Measurements from ENCODE around the gene SH3D21. TPM values are rescaled to one million over a fixed set of nuclear protein-coding genes. Genes with fewer than 3 reads are reported as not detected.

SH3D21 gene
- total RNA-seq, 2 experiments from 2014 or later: 18.9 to 19.3 TPM

DNA sequence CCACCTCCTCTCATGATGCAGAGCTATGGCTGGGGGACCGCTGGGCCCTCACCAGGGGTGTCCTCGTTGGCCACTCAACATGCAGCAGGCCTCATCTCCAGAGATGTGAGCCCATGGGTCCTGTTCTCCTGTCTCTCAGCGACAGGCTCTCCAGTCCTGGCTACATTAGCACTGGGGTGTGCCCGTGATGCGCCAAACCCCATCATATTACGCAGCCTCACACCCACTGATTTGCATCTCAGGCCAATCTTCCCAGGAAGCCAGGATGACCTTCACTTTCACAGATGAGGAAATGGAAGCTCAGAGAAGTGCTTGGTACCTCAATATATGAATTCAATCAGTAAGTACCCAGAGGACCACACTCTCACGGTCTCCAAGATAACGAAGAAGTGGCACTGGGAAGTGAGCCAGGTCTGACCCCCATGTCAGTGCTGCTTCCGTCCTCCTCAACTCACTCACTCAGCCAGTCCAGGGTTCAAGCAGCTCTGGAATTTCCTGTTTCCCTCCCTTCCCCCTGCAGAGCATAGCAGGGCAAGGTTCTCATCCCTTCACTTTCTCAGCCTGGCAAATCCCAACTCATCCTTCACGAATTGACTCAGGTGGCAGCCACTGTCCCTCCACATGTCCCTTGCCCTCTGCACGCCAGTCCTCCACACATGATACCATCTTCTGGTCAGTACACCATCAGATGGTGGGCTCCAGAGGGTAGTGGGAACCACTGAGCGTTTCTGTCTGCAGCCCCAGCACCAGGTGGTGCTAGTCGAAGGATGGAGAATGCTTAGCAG is 46.1 kb downstream of the SH3D21 start:
- ChIA-PET CTCF (interaction anchor here (0.6 to 1.7 kb wide), 5 partner anchors 9 to 59 kb away, joined by 3 to 4 read pairs (median 3); no protein-coding TSS in a partner anchor), POLR2A (interaction anchor here (0.6 to 3.8 kb wide), 4 partner anchors 14 to 36 kb away, joined by 3 to 24 read pairs (median 4); no protein-coding TSS in a partner anchor)
- Mint-ChIP-seq H3K4me1 (peaks cover 30% of the 10 kb centered on the region), H3K27me3 (no peaks in the 10 kb centered on the region), H3K27ac (peak overlapping the region; percentile 56), H3K36me3 (ENCODE audit: low read depth) (peaks cover 57% of the 10 kb centered on the region), H3K4me3 (no peak overlapping the region), H3K9me3 (no peaks in the 10 kb centered on the region)
- no peak for DNase-seq

DNA sequence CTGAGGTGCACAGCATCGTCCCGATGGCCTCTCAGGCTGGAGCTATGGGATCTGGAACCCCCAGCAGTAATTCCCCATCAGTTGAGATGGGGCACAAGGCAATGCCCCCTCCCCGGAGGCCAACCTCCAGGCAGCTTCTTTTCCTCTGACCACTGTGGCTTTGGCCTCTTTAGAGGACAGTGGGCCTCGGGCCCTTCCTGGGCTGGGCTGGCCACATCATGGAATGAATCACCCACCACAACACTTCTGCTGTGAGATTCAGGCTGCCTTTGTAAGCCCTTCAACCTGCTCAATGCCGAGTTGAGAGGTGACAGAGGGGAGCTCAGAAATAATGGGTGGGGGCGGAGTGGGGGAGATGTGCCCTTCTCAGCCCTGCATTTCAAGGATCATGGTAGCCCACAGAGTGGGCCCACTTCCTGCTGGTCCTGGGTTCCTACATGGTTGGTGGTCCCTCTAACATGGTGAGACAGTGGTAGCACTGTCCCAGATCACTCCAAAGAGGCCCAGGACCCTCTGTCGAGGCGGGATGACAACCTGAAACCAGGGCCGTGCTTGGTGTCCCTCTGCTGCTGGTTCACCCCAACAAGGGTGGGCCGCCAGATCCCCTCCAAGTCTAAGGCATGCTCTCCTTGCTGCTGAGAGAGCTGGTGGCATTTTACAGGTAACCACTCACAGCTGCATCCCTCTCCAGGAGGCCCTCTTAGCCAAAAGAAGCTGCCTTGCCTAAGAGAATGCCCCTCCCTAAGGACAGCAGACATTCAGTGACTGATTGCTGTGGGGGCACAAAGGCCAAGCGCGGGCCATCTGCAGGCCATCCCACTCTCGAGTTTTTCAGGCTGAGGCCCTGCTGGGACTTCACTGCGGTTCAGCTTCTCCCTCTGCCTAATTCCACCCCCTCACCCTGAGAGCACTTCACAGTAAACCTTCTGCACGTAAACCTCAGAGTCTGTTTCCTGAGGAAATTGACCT is 47.0 kb downstream of the SH3D21 start:
- Mint-ChIP-seq H3K27ac (no peak overlapping the region), H3K4me3 (no peak overlapping the region), H3K9me3 (no peaks in the 10 kb centered on the region), H3K36me3 (ENCODE audit: low read depth) (peaks cover 56% of the 10 kb centered on the region), H3K4me1 (peaks cover 31% of the 10 kb centered on the region), H3K27me3 (no peaks in the 10 kb centered on the region)
- ChIA-PET CTCF (interaction anchor here (0.6 to 1.5 kb wide), 4 partner anchors 10 to 59 kb away, joined by 3 to 4 read pairs (median 3); no protein-coding TSS in a partner anchor), POLR2A (interaction anchor here (0.6 to 3.8 kb wide), 4 partner anchors 14 to 47 kb away, joined by 3 to 24 read pairs (median 3); partner anchors contain the start of gene SH3D21)
- no peak for DNase-seq

DNA sequence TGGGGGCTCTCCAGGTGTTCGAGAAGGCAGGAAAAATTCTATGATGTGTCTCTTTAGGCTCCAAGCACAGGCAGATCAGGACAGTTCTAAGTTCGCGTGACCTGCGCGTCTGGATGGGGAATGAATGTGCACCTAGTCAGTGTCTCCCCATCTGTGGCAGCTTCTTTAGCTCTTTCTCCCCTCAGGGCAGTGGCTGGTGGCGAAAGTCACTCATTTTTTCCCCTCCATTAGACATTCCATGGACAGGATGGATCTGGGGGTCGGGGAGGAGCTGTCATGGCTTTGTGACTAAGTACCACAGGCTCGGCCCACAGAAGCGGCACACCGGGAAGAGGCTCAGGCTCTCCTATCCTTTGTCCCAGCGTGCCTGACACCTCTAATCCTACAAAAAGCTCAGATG is 48.3 kb downstream of the SH3D21 start:
- H3K36me3 Mint-ChIP-seq (ENCODE audit: low read depth): peaks cover 59% of the 10 kb centered on the region
- no peaks in the 10 kb centered on the region for H3K27me3 Mint-ChIP-seq
- H3K9me3 Mint-ChIP-seq: no peaks in the 10 kb centered on the region
- no peak for DNase-seq
- ChIA-PET POLR2A (interaction anchor here (1.1 kb wide), 1 partner anchor 48 kb away, joined by 3 read pairs; the partner anchor contains the start of gene SH3D21), CTCF (no interaction called here)
- peaks cover 33% of the 10 kb centered on the region for H3K4me1 Mint-ChIP-seq
- no peak overlapping the region for H3K4me3 Mint-ChIP-seq
- no peak overlapping the region for H3K27ac Mint-ChIP-seq

DNA sequence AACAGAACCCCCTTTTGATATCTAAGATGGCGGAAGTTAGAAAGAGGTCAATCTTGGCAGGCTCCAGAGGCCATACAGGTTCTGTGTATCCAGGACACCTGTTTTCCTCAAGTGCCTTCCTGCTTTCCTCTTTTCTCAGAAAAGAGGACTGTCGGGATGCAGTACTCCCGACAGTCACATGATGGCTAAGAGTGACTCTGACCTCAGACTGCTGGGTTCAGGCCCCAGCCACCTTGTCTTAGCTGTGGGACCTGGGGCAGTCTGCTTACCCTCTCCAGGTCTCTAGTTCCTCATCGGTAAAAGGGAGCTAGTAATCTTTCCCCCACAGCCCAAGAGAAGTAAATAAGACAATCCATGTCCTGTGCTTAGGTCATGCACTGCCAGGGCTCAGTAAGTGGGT is 49.6 kb downstream of the SH3D21 start:
- no peaks in the 10 kb centered on the region for H3K27me3 Mint-ChIP-seq
- H3K36me3 Mint-ChIP-seq (ENCODE audit: low read depth): peaks cover 63% of the 10 kb centered on the region
- H3K4me3 Mint-ChIP-seq: no peak overlapping the region
- ChIA-PET POLR2A (no interaction called here), CTCF (interaction anchor here (1.8 kb wide), 1 partner anchor 14 kb away, joined by 7 read pairs; no protein-coding TSS in a partner anchor)
- no peak for DNase-seq
- no peaks in the 10 kb centered on the region for H3K9me3 Mint-ChIP-seq
- peaks cover 34% of the 10 kb centered on the region for H3K4me1 Mint-ChIP-seq
- no peak overlapping the region for H3K27ac Mint-ChIP-seq

DNA sequence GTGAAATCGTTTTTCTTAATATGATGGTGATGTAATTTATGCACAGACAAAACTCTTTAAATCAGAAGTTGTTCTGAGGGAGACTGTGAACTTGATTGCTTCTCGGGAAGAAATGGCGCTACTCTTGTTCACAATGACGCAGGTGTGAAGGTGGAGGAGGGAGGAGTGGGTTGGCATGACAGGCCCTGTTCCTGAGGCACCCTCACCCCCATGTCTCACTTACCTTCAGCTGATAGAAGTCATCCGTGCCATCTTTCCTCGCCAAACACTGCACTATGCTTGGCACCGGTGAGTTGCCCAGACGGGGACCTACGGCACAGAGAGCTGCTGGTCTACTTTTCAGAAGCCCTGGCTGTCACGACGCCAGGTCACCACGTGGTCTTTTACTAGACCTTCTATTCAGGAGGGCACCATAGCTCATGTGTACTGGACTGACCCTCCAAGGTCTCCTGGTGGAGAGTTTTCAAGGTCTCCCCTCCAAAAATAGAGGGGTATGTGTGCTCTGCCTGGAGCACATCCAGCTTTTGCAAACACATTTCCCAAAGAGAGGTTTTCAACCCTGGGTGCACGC is 52.4 kb downstream of the SH3D21 start:
- no peaks in the 10 kb centered on the region for H3K9me3 Mint-ChIP-seq
- peaks cover 19% of the 10 kb centered on the region for H3K4me1 Mint-ChIP-seq
- no peaks in the 10 kb centered on the region for H3K27me3 Mint-ChIP-seq
- H3K4me3 Mint-ChIP-seq: no peak overlapping the region
- CTCF ChIA-PET: interaction anchor here (1.0 kb wide), 1 partner anchor 16 kb away, joined by 3 read pairs; no protein-coding TSS in a partner anchor
- no peak for DNase-seq
- H3K27ac Mint-ChIP-seq: peak overlapping the region; percentile 28
- POLR2A ChIA-PET: no interaction called here
- H3K36me3 Mint-ChIP-seq (ENCODE audit: low read depth): peaks cover 71% of the 10 kb centered on the region

DNA sequence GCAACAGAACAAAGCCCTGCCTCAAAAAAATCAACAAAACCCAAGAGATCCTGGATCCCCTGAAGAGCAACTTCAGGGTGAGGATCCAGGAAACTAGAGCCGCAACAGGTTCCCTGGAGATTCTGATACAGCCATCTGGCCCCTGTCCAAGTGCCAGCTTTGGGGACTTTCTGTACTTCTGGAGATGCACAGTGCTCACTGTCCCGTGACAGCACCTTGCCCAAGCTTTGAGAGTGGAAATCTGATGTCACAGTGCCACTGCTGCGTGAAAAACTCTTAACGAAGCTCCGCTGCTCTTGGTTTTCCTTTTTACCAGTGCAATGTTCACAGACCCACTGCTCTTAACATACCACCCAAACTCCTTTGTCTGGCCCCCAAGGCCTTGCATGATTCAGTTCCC is 53.2 kb downstream of the SH3D21 start:
- DNase-seq: no peak
- CTCF ChIA-PET: interaction anchor here (1.5 kb wide), 1 partner anchor 9 kb away, joined by 8 read pairs; no protein-coding TSS in a partner anchor
- Mint-ChIP-seq H3K27ac (peak overlapping the region; percentile 81), H3K9me3 (no peaks in the 10 kb centered on the region), H3K27me3 (no peaks in the 10 kb centered on the region), H3K4me1 (peaks cover 17% of the 10 kb centered on the region), H3K4me3 (no peak overlapping the region), H3K36me3 (ENCODE audit: low read depth) (peaks cover 64% of the 10 kb centered on the region)
- POLR2A ChIA-PET: interaction anchor here (1.0 to 1.4 kb wide), 5 partner anchors 9 to 26 kb away, joined by 3 to 5 read pairs (median 4); no protein-coding TSS in a partner anchor

DNA sequence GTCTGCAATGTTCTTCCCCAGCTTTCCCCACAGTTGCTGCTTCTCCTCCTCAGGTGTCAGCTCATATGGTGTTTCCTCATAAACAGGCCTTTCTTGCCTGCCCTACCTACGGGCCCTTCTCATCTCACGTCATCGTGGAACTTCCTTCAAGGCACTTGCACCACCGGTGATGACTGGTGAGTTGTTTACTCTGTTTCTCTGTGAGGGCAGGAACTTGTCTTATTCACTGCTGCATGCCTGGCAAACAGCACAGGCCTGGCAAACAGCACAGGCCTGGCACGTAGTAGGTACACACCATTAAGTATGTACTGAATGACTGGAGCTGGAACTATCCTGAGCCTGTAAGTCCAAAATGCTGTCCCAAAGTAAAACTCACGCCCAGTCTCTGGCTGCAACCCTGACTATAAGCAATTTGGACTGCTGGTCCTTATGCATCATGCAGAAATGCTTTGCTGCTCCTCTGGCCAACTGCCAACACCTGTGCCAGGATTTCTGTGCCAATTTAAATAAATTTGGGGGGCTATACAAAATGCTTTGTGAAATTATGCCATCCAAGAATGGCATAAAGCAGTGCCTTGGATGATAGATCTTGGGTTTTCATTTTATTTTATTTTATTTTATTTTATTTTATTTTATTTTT is 53.9 kb downstream of the SH3D21 start:
- Mint-ChIP-seq H3K4me1 (peaks cover 16% of the 10 kb centered on the region), H3K4me3 (no peak overlapping the region), H3K36me3 (ENCODE audit: low read depth) (peaks cover 58% of the 10 kb centered on the region), H3K27ac (peak overlapping the region; percentile 81), H3K9me3 (no peaks in the 10 kb centered on the region), H3K27me3 (no peaks in the 10 kb centered on the region)
- ChIA-PET POLR2A (interaction anchor here (1.0 to 1.4 kb wide), 5 partner anchors 9 to 25 kb away, joined by 3 to 5 read pairs (median 4); no protein-coding TSS in a partner anchor), CTCF (interaction anchor here (1.5 kb wide), 1 partner anchor 9 kb away, joined by 8 read pairs; no protein-coding TSS in a partner anchor)
- peak; percentile 48 for DNase-seq

DNA sequence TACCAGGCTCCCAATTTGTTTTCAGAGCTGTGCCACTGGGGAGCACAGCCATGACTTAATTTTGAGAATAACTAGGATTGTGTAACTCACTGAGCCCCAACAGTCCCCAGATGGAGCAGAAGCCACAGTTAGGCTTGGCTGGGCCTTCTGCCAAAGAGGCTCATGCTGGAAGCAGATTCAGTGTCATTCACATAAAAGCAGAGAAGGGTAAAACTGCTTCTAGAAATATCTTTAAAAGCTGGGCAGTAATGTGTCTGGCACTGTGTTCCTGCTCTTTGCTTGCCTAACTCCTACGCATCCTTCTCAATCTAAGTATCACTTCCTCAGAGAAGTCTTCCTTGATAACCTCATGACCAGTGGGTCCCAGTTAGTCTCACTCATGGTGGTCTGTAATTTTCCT is 59.2 kb downstream of the SH3D21 start:
- Mint-ChIP-seq H3K27me3 (no peaks in the 10 kb centered on the region), H3K4me3 (no peak overlapping the region), H3K36me3 (ENCODE audit: low read depth) (peaks cover 47% of the 10 kb centered on the region), H3K4me1 (peaks cover 53% of the 10 kb centered on the region), H3K9me3 (no peaks in the 10 kb centered on the region), H3K27ac (peak overlapping the region; percentile 55)
- no peak for DNase-seq
- POLR2A ChIA-PET: interaction anchor here (5.2 to 5.8 kb wide), 2 partner anchors 14 to 20 kb away, joined by 24 to 57 read pairs; partner anchors contain the start of gene STK40
- CTCF ChIA-PET: interaction anchor here (2.0 to 2.1 kb wide), 2 partner anchors 17 to 65 kb away, joined by 6 to 8 read pairs; no protein-coding TSS in a partner anchor

DNA sequence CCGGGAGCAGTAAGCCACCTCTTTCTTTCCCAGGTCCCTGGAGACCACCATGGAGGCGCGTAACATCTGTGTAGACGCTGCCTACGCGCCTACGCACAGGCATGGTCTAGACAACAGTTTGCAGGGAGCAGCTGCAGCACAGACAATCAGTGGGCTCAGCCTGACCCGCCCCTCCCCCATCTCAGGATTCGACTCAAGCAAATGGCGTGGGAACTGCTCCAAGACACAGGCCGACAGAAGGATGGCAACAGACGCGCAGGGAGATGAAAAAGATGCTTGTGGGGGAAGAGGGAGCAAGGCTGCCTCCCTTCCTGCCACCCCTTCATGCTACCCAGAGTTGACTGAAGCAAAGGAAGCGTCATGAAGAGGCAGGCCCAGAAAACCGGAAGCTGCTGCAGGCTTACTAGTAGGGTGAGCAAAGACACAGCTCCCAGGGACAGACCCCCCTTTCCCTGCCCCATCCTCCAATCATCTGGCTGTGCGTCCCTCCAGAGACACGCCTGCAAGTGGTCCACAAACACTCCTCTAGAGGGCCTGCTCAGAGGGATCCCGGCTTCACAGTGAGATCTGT is 60.0 kb downstream of the SH3D21 start:
- ChIA-PET CTCF (interaction anchor here (0.8 to 4.7 kb wide), 17 partner anchors 12 to 227 kb away, joined by 3 to 66 read pairs (median 6); partner anchors contain the start of genes LSM10, SH3D21 and STK40), POLR2A (interaction anchor here (0.6 to 5.8 kb wide), 9 partner anchors 12 to 142 kb away, joined by 3 to 57 read pairs (median 5); partner anchors contain the start of genes OSCP1, STK40 and THRAP3)
- Mint-ChIP-seq H3K36me3 (ENCODE audit: low read depth) (peaks cover 46% of the 10 kb centered on the region), H3K27ac (peak overlapping the region; percentile 83), H3K27me3 (no peaks in the 10 kb centered on the region), H3K9me3 (no peaks in the 10 kb centered on the region), H3K4me3 (no peak overlapping the region), H3K4me1 (peaks cover 50% of the 10 kb centered on the region)
- DNase-seq: peak; percentile 72

DNA sequence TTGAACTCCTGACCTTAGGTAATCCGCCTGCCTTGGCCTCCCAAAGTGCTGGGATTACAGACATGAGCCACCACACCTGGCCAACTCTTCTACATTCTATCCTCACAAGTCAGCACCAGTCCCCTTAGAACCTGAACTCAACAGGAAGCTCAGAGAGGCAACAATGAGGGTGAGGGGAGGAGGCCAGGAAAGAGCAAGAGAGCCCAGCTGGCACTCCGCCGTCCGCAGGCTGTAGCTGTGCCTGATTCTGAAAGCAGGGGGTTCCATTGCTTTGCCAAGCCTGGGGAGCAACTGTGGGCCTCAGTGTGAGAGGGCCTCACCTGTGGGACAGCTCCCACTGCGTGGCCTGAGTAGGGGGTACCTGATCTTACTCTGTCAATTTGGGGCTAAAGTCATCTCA is 60.9 kb downstream of the SH3D21 start:
- H3K27me3 Mint-ChIP-seq: no peaks in the 10 kb centered on the region
- no peaks in the 10 kb centered on the region for H3K9me3 Mint-ChIP-seq
- peak overlapping the region; percentile 83 for H3K27ac Mint-ChIP-seq
- H3K4me3 Mint-ChIP-seq: no peak overlapping the region
- DNase-seq: peak; percentile 42
- peaks cover 37% of the 10 kb centered on the region for H3K36me3 Mint-ChIP-seq (ENCODE audit: low read depth)
- ChIA-PET POLR2A (interaction anchor here (0.8 to 5.8 kb wide), 11 partner anchors 10 to 143 kb away, joined by 3 to 57 read pairs (median 5); partner anchors contain the start of genes OSCP1, STK40 and THRAP3), CTCF (interaction anchor here (0.7 to 4.7 kb wide), 21 partner anchors 11 to 267 kb away, joined by 3 to 66 read pairs (median 6); partner anchors contain the start of genes EVA1B, LSM10, SH3D21 and STK40)
- peaks cover 51% of the 10 kb centered on the region for H3K4me1 Mint-ChIP-seq

DNA sequence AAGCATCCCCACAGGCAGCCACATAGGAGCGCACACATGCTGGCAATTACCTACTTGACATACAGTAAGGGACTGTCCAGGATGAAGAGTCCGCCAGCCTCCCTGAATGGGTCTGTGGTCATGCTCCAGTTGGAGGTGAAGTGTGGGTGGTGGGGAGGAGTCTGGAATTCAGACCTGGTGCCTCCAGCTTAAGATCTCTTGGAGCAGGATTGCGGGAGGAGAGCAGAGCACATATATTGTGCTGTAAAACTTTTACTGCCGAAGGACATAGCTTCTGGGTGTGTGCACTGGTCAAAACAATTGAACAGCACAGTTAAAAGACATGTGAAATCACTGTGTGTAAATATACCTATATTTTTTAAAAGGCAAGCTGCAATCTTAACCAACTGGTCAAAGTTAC is 61.6 kb downstream of the SH3D21 start:
- H3K36me3 Mint-ChIP-seq (ENCODE audit: low read depth): peaks cover 36% of the 10 kb centered on the region
- peak overlapping the region; percentile 83 for H3K27ac Mint-ChIP-seq
- no peaks in the 10 kb centered on the region for H3K9me3 Mint-ChIP-seq
- ChIA-PET CTCF (interaction anchor here (0.8 to 4.7 kb wide), 22 partner anchors 8 to 268 kb away, joined by 3 to 66 read pairs (median 6); partner anchors contain the start of genes SH3D21, STK40, THRAP3 and TRAPPC3), POLR2A (interaction anchor here (1.1 to 5.8 kb wide), 7 partner anchors 9 to 144 kb away, joined by 3 to 57 read pairs (median 8); partner anchors contain the start of genes OSCP1, STK40 and THRAP3)
- H3K4me3 Mint-ChIP-seq: no peak overlapping the region
- H3K27me3 Mint-ChIP-seq: no peaks in the 10 kb centered on the region
- no peak for DNase-seq
- peaks cover 57% of the 10 kb centered on the region for H3K4me1 Mint-ChIP-seq
